Mesenchymal stem cell (in vitro differentiated cells and primary cell): ENCODE data around the gene OTOG.

Experiments
- DNase-seq: peaks from one replicate; pipeline ENCODE4 v3.0.0-alpha.2; 2013
- H2AFZ ChIP-seq: one replicate; pipeline ENCODE4 v1.6.1; 2013; ENCODE audit warnings: low read depth, mild to moderate bottlenecking, control low read depth, inconsistent platforms, low read length, moderate library complexity
- H2AK5ac ChIP-seq: 2 replicates; pipeline ENCODE4 v1.6.1; 2013; ENCODE audit warnings: low read length, moderate library complexity, mild to moderate bottlenecking, inconsistent platforms; ENCODE audit not compliant: severe bottlenecking
- H2BK120ac ChIP-seq: one replicate; pipeline ENCODE4 v1.6.1; 2013; ENCODE audit warnings: low read depth, mild to moderate bottlenecking, inconsistent platforms, low read length, moderate library complexity
- H2BK12ac ChIP-seq, 2 experiments: one replicate each; pipeline ENCODE4 v1.6.1; 2013; ENCODE audit warnings: inconsistent platforms in 2 of 2, low read length in 2 of 2, mild to moderate bottlenecking in 2 of 2, moderate library complexity in 2 of 2, control low read depth in 1 of 2
- H2BK15ac ChIP-seq: one replicate; pipeline ENCODE4 v1.6.1; 2013; ENCODE audit warnings: mild to moderate bottlenecking, low read depth, inconsistent platforms; ENCODE audit not compliant: poor library complexity, severe bottlenecking
- H2BK5ac ChIP-seq: 2 replicates; pipeline ENCODE4 v1.6.1; 2013; ENCODE audit warnings: low read depth, mild to moderate bottlenecking, low read length, control low read depth, inconsistent platforms; ENCODE audit not compliant: poor library complexity, severe bottlenecking
- H3K14ac ChIP-seq, 2 experiments: one replicate each; pipeline ENCODE4 v1.6.1; 2013; ENCODE audit warnings: inconsistent platforms in 2 of 2, low read length in 2 of 2, control low read depth in 1 of 2, mild to moderate bottlenecking in 1 of 2, moderate library complexity in 1 of 2
- H3K18ac ChIP-seq, 2 experiments: one replicate each; pipeline ENCODE4 v1.6.1; 2013; ENCODE audit warnings: inconsistent platforms in 2 of 2, low read length in 2 of 2, control low read depth in 1 of 2, low read depth in 1 of 2, mild to moderate bottlenecking in 1 of 2
- H3K23ac ChIP-seq, 2 experiments: one replicate each; pipeline ENCODE4 v1.6.1; 2013; ENCODE audit warnings: inconsistent platforms in 2 of 2, low read length in 2 of 2, mild to moderate bottlenecking in 2 of 2, moderate library complexity in 2 of 2, control low read depth in 1 of 2
- H3K27ac ChIP-seq: 2 replicates; pipeline ENCODE4 v1.5.1; 2013; ENCODE audit warnings: mild to moderate bottlenecking, moderate library complexity, low read length, control low read depth, inconsistent platforms; ENCODE audit not compliant: poor library complexity, severe bottlenecking
- H3K27me3 ChIP-seq, 2 experiments: 2 replicates each; pipeline versions ENCODE4 v1.6.1 to v1.7.0; 2013; ENCODE audit warnings: low read length in 2 of 2, mild to moderate bottlenecking in 2 of 2, moderate library complexity in 2 of 2, control low read depth in 1 of 2, inconsistent platforms in 1 of 2; ENCODE audit not compliant: control insufficient read depth in 1 of 2, insufficient read depth in 1 of 2
- H3K36me3 ChIP-seq, 2 experiments: 2 replicates each; pipeline versions ENCODE4 v1.6.1 to v1.7.0; 2013; ENCODE audit warnings: low read length in 2 of 2, control low read depth in 1 of 2, inconsistent platforms in 1 of 2, low read depth in 1 of 2, mild to moderate bottlenecking in 1 of 2; ENCODE audit not compliant: insufficient read depth in 2 of 2, control insufficient read depth in 1 of 2
- H3K4ac ChIP-seq, 2 experiments: one replicate each; pipeline ENCODE4 v1.6.1; 2013; ENCODE audit warnings: inconsistent platforms in 2 of 2, low read length in 2 of 2, mild to moderate bottlenecking in 2 of 2, moderate library complexity in 2 of 2, control low read depth in 1 of 2, low read depth in 1 of 2
- H3K4me1 ChIP-seq: 2 replicates; pipeline ENCODE4 v1.6.1; 2013; ENCODE audit warnings: low read depth, low read length, control low read depth; ENCODE audit not compliant: control insufficient read depth, insufficient read depth
- H3K4me2 ChIP-seq: 2 replicates; pipeline ENCODE4 v1.6.1; 2013; ENCODE audit warnings: low read length, mild to moderate bottlenecking, inconsistent platforms; ENCODE audit not compliant: poor library complexity, severe bottlenecking
- H3K4me3 ChIP-seq, 2 experiments: 2 replicates each; pipeline versions ENCODE4 v1.5.1 to v1.7.0; 2013; ENCODE audit warnings: low read length in 2 of 2, mild to moderate bottlenecking in 2 of 2, control low read depth in 1 of 2, low read depth in 1 of 2; ENCODE audit not compliant: insufficient read depth in 1 of 2
- H3K79me1 ChIP-seq: replicated peaks from 2 replicates; pipeline ENCODE4 v1.6.1; 2013; ENCODE audit warnings: mild to moderate bottlenecking, control low read depth, low read length, inconsistent platforms; ENCODE audit not compliant: poor library complexity, severe bottlenecking
- H3K9ac ChIP-seq: 2 replicates; pipeline ENCODE4 v1.7.0; 2013; ENCODE audit warnings: mild to moderate bottlenecking, low read length, moderate library complexity
- H3K9me3 ChIP-seq: 2 replicates; pipeline ENCODE4 v1.7.0; 2013; ENCODE audit warnings: mild to moderate bottlenecking, low read length; ENCODE audit not compliant: control insufficient read depth
- H4K8ac ChIP-seq: one replicate; pipeline ENCODE4 v1.6.1; 2013; ENCODE audit warnings: inconsistent platforms, mild to moderate bottlenecking, low read length, moderate library complexity
- H4K91ac ChIP-seq: one replicate; pipeline ENCODE4 v1.6.1; 2013; ENCODE audit warnings: mild to moderate bottlenecking, low read length, inconsistent platforms
- WGBS: methylation state at CpG from one replicate; pipeline ENCODE4 v1.1.7; 2013; ENCODE audit warnings: mixed read lengths; 5-methylcytosine and 5-hydroxymethylcytosine counted together

The OTOG gene

DNA sequence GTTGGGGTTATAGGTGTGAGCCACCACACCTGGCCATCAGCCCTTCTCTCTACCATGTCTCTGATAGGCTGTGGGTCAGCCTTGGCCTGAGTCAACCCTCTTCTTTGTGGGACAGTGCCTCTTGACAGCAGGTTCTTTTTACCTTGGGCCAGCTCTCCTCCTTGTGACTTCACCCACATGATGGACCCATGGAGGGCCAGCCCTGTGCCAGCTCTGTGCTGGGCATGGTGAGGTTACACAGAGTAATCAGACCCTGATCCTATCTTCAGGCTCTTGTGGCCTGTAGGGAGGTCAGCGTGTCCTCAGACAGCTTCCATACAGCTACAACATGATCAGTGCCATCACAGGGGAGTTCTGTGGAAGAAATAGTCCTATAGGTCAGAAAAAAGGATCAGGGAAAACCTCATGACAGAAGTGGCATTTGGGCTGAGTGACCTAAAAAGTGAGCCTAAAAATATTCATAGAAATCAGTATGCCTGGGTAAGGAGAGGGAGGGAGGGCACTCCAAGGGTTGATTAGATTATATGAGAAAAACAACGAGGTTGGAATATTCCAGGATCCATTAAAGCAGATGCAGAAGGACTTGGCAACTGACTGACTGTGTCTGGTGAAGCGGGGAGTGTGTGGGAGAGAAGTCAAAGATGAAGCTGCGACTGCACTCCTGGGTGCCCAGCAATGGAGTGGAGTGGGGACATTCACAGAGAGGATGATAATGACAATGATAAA is 17.1 kb downstream of the OTOG start:
- Histone ChIP-seq H4K8ac (no peak overlapping the region), H2BK5ac (no peak overlapping the region), H3K4me3 (no peak overlapping the region), H3K27ac (no peak overlapping the region), H3K23ac (no peak overlapping the region), H3K36me3 (no peaks in the 10 kb centered on the region), H3K79me1 (no peaks in the 10 kb centered on the region), H3K18ac (no peak overlapping the region), H3K14ac (no peak overlapping the region), H2AK5ac (no peak overlapping the region), H3K9me3 (no peaks in the 10 kb centered on the region), H3K27me3 (peaks cover 11 to 41% of the 10 kb centered on the region in 2 experiments), H2AFZ (no peak overlapping the region), H3K4me2 (no peak overlapping the region), H2BK15ac (no peak overlapping the region), H3K4me1 (no peaks in the 10 kb centered on the region), H4K91ac (no peak overlapping the region), H3K9ac (no peak overlapping the region), H3K4ac (no peak overlapping the region), H2BK120ac (no peak overlapping the region), H2BK12ac (no peak overlapping the region)
- no peak for DNase-seq
- 86% methylated on average over 4 of the region's 4 CpGs for WGBS

DNA sequence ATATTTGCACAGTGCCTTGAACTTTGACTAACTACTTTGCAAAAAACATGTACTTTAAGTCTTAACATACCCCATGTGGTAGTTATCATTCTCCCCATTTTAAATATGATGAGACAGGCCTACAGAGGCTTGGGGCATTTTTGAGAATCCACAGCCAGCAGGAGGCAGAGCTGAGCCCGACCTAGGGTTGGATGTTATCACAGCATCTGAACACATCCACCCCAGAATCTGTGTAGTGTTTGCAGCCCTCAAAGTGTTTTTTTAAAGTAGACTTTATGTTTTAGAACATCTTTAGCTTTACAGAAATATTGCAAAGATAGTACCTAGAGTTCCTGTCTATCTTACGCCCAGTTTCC is 17.6 kb downstream of the OTOG start:
- Histone ChIP-seq H3K79me1 (no peaks in the 10 kb centered on the region), H3K14ac (no peak overlapping the region)

DNA sequence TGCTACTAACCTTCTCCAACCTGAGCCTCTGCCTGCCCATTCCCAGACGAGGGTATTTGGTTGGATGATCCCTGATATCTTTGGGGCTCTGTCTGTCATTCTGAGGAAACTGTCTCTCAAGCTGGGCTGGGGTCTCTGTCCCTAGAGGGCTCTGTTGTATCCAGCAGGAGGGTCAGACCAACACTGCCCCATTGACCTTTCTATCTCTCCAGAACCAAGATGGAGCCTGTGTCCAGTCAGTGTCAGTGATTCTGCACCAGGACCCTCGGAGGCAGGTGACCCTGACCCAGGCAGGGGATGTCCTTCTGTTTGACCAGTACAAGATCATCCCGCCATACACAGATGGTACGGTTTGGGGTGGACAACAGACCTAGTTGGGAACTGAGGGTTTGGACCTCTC is 21.9 kb downstream of the OTOG start:
- no peaks in the 10 kb centered on the region for H3K9me3 ChIP-seq
- H2BK15ac ChIP-seq: no peak overlapping the region
- 76% methylated on average over 3 of the region's 4 CpGs for WGBS
- no peak overlapping the region for H4K8ac ChIP-seq
- H3K18ac ChIP-seq: no peak overlapping the region
- no peak overlapping the region for H3K9ac ChIP-seq
- H3K4me2 ChIP-seq: no peak overlapping the region
- H3K23ac ChIP-seq: no peak overlapping the region
- H2BK5ac ChIP-seq: no peak overlapping the region
- no peak overlapping the region for H2AFZ ChIP-seq
- no peak overlapping the region for H2AK5ac ChIP-seq
- no peak overlapping the region for H3K14ac ChIP-seq
- no peak for DNase-seq
- H3K4me3 ChIP-seq: no peak overlapping the region
- no peak overlapping the region for H3K27ac ChIP-seq
- no peak overlapping the region for H3K4ac ChIP-seq
- H2BK12ac ChIP-seq: no peak overlapping the region
- H3K79me1 ChIP-seq: no peaks in the 10 kb centered on the region
- no peaks in the 10 kb centered on the region for H3K36me3 ChIP-seq
- H4K91ac ChIP-seq: no peak overlapping the region
- H2BK120ac ChIP-seq: no peak overlapping the region
- peaks cover 5 to 52% of the 10 kb centered on the region in 2 experiments for H3K27me3 ChIP-seq
- H3K4me1 ChIP-seq: no peaks in the 10 kb centered on the region

More for the DNA sequence above, 17.6 kb downstream of the OTOG start:
- H3K36me3 ChIP-seq: no peaks in the 10 kb centered on the region
- no peak overlapping the region for H3K18ac ChIP-seq
- H3K4ac ChIP-seq: no peak overlapping the region
- no peak overlapping the region for H2AK5ac ChIP-seq
- H2BK120ac ChIP-seq: no peak overlapping the region
- H3K4me3 ChIP-seq: no peak overlapping the region
- H3K27ac ChIP-seq: no peak overlapping the region
- H3K4me2 ChIP-seq: no peak overlapping the region
- H3K9me3 ChIP-seq: no peaks in the 10 kb centered on the region
- no peak overlapping the region for H2AFZ ChIP-seq
- no peak overlapping the region for H3K9ac ChIP-seq
- no peaks in the 10 kb centered on the region for H3K4me1 ChIP-seq
- no peak overlapping the region for H2BK5ac ChIP-seq
- no peak overlapping the region for H2BK12ac ChIP-seq
- H2BK15ac ChIP-seq: no peak overlapping the region
- H4K91ac ChIP-seq: no peak overlapping the region
- H3K23ac ChIP-seq: no peak overlapping the region
- no peak overlapping the region for H4K8ac ChIP-seq
- peaks cover 7 to 37% of the 10 kb centered on the region in 2 experiments for H3K27me3 ChIP-seq
- 17% methylated on average over 1 of the region's 2 CpGs for WGBS
- no peak for DNase-seq

- H3K23ac ChIP-seq: no peak overlapping the region
- no peak overlapping the region for H2BK12ac ChIP-seq
- no peak overlapping the region for H3K4me2 ChIP-seq
- H3K36me3 ChIP-seq: no peaks in the 10 kb centered on the region
- H2AFZ ChIP-seq: no peak overlapping the region
- H4K8ac ChIP-seq: no peak overlapping the region
- H2AK5ac ChIP-seq: no peak overlapping the region
- no peak overlapping the region for H2BK15ac ChIP-seq
- no peak overlapping the region for H3K9ac ChIP-seq
- H3K4me3 ChIP-seq: no peak overlapping the region
- no peaks in the 10 kb centered on the region for H3K9me3 ChIP-seq
- H3K14ac ChIP-seq: no peak overlapping the region
- no peak overlapping the region for H2BK120ac ChIP-seq
- H3K4ac ChIP-seq: no peak overlapping the region
- no peak overlapping the region for H2BK5ac ChIP-seq
- H3K79me1 ChIP-seq: no peaks in the 10 kb centered on the region
- WGBS: 88% methylated on average over 23 of the region's 23 CpGs
- no peak overlapping the region for H3K27ac ChIP-seq
- no peak for DNase-seq
- H4K91ac ChIP-seq: no peak overlapping the region
- no peaks in the 10 kb centered on the region for H3K4me1 ChIP-seq
- peaks cover 5 to 60% of the 10 kb centered on the region in 2 experiments for H3K27me3 ChIP-seq
- no peak overlapping the region for H3K18ac ChIP-seq
Observed at GRCh38 chr11:17570034-17570433, 23.0 kb downstream of the OTOG start.
